Inflammatory macrophage (primary cell): Measurements from ENCODE around the gene NSF.

Experiments used
- DNase-seq, 2 donors: peaks; one replicate each; pipeline ENCODE4 v3.0.0-alpha.2; 2020 to 2022

Gene NSF

GRCh38 chr17:46719891-46720290 lies 129.4 kb downstream of the NSF start:
- DNase-seq = no peak

GRCh38 chr17:46720408-46720807 lies 129.9 kb downstream of the NSF start:
- no peak for DNase-seq

GRCh38 chr17:46722662-46723285 lies 132.3 kb downstream of the NSF start:
- no peak for DNase-seq

- DNase-seq = no peak
These were observed 135.7 kb downstream of the NSF start for GRCh38 chr17:46726206-46726605.

DNA sequence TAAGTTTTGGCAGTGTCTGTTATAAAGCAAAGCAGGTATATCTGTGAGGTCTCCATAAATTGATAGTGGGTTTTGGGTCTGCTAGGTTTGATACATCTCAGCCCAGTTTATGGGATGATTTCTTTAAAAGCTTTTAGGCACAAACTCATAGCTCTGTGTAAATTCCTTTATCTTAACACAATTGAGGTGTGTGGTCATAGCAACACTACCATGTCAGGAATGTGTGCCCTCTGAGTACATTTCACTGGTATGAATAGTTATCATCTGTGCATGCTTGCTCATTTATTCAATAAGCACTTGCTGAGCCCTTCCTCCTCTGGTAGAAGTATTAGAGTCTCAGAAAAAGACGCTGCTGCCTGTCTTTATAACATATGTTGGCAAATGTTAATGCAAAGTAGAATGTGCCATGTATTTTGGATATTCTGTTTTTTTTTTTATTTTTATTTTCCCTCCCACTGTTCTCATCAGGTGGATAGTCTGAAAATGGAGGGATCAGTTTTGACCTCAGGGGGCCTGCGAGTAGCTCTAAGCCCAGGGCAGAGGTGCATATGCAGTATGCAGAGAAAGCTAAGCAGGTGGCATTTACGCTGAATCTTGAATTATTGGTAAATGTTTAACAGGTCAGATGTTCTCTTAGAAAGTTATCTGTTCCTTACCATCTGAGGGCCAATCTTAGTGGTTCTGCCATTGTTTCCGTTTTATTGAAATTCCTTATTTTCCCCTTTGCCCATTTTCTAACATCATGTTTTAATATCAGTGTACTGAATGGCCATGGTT lies 137.3 kb downstream of the NSF start:
- DNase-seq = no peak

GRCh38 chr17:46730026-46730425 lies 139.6 kb downstream of the NSF start:
- no peak for DNase-seq

DNA sequence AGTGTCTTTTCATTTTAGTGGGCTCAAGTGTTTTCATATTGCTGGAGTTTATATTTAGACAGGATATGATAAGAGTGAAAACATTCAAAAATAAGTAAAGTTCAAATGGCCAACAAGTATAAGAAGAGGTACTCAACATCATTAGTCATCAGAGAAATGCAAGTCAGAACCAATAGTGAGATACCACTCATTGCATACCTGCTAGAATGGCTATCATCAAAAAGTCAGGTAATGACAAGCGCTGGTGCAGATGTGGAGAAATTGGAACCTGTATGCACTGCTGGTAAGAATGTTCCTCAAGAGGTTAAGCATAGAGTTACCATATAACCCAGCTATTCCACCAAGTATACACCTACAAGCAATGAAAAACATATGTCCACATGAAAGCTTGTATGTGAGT lies 140.2 kb downstream of the NSF start:
- DNase-seq = no peak

DNA sequence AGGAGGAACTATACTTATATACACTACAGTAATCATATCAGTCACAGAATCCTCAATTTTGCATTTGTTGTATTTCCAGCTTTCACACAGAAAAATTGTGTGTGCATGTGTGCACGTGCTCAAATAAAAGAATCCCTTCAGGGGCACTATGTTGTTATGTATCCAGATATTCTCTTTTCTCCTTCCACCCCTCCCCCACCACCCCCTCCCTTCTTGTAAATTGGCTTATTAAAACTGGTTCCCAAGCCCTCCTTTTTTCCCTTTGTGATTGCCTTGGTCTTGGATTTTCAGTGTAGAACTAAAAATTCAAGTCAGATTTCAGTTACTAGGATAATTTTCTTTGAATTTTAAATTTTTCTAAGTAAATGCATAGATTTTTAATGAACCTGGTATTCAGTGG lies 141.7 kb downstream of the NSF start:
- no peak for DNase-seq

DNA sequence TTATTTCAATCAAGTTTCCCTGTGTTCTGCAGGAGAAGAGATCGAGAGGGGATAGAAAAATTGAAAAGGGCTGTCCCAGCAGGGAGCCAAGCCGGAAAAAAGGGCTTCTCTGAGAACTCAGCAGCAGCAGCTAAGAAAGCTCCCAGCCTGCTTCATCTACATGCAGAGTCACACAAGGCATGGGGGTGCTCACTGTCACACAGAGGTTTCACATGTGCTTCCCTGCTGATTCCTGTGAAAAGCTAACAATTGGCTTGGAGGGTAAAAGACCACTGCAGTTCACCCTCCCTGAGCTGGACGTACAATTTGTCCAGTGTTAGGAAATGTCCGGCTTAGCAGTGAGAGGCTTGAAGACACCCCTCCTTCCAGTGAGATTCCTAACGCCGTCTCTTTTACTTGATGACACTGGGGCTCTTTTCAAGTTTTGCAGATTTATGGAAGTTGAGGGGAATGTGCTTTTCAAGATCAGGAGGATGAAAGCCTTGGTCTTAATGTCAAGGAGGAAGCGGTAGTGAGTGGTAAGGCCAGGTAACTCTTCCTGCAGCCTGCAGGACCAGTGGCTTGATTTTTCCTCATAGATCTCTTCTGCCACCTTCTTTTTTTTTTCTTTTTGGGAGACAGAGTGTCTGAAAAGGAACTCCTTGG lies 142.4 kb downstream of the NSF start:
- no peak for DNase-seq

- DNase-seq = no peak
These were observed 143.5 kb downstream of the NSF start for GRCh38 chr17:46733837-46734475.

GRCh38 chr17:46736100-46736499 lies 145.6 kb downstream of the NSF start:
- peak in 1 of 2 donors; percentile 6 for DNase-seq

GRCh38 chr17:46737326-46737725 lies 146.9 kb downstream of the NSF start:
- no peak for DNase-seq

DNA sequence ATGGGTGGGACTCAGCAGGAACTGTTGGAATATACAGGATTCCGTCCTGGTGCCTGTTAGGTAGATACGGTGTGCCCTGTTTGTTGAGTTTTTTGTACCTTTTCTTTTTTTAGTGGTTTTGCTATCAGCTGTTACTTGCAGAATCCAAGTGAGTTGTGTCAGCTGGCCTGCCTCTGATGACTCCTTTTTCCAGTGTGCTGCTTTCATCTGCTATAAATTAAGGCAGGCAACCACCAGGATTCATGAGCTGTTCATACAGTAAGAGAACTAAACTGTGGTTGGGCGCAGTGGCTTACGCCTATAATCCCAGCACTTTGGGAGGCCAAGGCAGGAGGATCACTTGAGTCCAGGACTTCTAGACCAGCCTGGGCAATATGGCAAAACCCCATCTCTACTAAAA lies 148.1 kb downstream of the NSF start:
- no peak for DNase-seq

- DNase-seq = no peak
These were observed 149.5 kb downstream of the NSF start for GRCh38 chr17:46739982-46740381.

- no peak for DNase-seq
These were observed 150.8 kb downstream of the NSF start for GRCh38 chr17:46741122-46741730.

GRCh38 chr17:46742565-46743270 lies 152.2 kb downstream of the NSF start:
- peak; percentile 61 to 89 for DNase-seq

DNA sequence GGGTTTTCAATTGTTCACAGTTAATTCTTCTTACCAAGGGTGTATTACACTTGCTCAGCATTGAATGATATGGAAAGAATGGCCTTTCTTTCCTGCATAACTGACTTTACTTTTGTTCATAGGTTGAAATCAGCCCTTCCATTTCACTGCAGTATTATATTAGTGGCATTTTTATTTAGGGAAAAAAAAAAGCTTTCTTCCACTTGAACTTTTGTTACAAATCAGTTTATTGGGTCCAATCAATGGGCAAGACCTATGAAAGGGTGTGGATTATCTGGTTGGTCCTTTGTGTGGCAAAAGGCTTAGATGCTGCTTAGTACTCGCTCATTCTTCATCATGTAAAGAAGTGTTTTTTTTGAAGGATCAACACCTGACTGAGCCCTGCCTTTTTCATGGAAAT lies 154.0 kb downstream of the NSF start:
- DNase-seq = no peak

DNA sequence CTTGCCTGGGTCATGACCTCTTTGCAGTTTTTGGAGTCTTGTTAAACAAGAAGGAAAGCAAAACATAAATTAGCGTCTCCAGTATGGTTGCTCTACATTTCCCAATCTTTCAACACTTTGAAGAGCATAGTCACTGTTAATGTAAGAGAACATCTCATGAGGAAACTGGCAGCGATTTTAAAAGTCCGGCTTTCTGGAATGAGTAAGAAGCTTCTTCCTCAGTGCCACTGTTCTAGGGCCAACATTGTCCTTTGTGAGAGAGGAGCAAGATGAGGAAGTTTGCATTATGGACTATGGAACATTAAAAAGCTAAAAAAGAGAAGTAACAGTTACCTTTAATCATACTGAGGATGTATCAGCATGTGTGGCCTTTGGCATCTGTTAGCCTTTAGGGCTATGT lies 154.9 kb downstream of the NSF start:
- peak; percentile 40 to 60 for DNase-seq

DNA sequence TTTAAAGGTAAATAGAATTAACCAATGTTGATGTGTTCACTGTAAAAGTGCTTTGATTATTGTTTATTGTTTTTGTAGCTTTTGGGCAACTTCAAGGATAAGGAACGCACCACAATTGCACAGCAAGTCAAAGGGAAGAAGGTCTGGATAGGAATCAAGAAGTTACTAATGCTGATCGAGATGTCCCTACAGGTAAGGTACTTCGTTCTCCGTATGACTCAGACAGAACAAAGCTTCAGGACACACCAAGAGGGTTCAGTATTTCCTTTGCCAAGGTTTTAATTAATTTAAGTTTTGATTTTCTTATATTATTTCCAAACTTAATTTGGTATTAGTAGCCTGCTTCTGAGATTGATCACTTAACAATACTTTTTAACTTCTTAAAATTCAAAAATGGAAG lies 161.0 kb downstream of the NSF start:
- DNase-seq = no peak

- DNase-seq = no peak
These were observed 163.3 kb downstream of the NSF start for GRCh38 chr17:46753776-46754175.

DNA sequence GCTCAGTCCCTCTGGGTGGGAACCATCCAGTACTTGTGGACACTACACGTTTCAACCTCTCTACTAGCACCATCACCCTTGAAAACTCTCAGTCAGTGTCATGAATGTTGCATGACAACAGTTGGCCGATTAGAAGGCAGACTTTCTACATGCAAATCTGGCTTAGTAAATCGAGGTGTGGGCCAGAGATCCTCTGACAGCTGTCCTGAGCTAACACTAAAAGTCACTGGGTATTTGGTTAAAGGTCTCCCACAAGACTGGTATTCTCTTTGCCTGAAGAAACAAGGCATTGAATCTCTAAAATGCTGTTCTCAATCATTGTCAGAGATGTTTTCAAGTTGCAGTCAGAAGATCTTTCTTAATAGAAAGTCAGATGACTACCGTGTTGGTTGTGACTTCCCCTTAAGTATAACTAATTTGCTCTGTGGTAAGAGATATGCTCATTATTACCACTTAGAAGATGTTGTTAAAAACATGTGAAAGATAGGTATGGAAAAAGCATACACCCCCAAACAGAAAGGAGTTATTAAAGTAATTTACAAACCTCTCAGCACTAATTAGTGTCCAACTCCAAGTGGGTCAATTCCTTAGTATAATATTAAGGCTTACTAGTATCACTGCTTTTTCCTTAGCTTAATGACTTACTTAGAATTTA lies 165.7 kb downstream of the NSF start:
- DNase-seq = peak; percentile 40 to 55

GRCh38 chr17:46756861-46757260 lies 166.4 kb downstream of the NSF start:
- DNase-seq = no peak
